Caco-2 (cell line): ENCODE results near the gene MAMDC4. TPM values are rescaled to one million over a fixed set of nuclear protein-coding genes. Genes with fewer than 3 reads are reported as not detected.

Experiments used
- BruUV-seq: library from RNA; stranded (reverse); fragments of 400-500 nt; replicated peaks from 2 replicates; lab custom pipeline; 2021; lab: Mats Ljungman, UMichigan
- CTCF ChIA-PET: fragments of 300-600 bp; sonication (Branson Sonifier 250); formaldehyde crosslinking; loops from one replicate; lab custom pipeline; 2022; ENCODE audit warnings: antibody characterized with exemption; lab: Charles Lee
- POLR2A ChIA-PET: fragments of 300-600 bp; sonication (Branson Sonifier 250); formaldehyde crosslinking; loops from one replicate; lab custom pipeline; 2022; ENCODE audit warnings: antibody characterized with exemption; lab: Charles Lee
- DNase-seq, 2 experiments: peaks; one replicate each; pipeline versions ENCODE4 v3.0.0 to v3.0.0-alpha.2; 2020 to 2022
- H3K27me3 ChIP-seq: replicated peaks from 2 replicates; pipeline ENCODE4 v1.6.0; 2011; ENCODE audit warnings: low read length; ENCODE audit not compliant: control insufficient read depth, insufficient read depth
- H3K36me3 ChIP-seq: 2 replicates; pipeline ENCODE4 v1.5.1; 2011; ENCODE audit warnings: low read length; ENCODE audit not compliant: control insufficient read depth, insufficient read depth
- H3K4me1 ChIP-seq: fragments of 250-450 bp; sonication (Bioruptor Pico); 2 replicates; pipeline ENCODE4 v1.5.1; 2020; ENCODE audit warnings: mild to moderate bottlenecking
- H3K4me3 ChIP-seq: 2 replicates; pipeline ENCODE4 v1.5.1; 2011; ENCODE audit warnings: low read depth, mild to moderate bottlenecking, control low read depth, low read length
- H3K9me3 ChIP-seq: fragments of 250-450 bp; sonication (Bioruptor Pico); 2 replicates; pipeline ENCODE4 v1.5.1; 2020; ENCODE audit warnings: mild to moderate bottlenecking, moderate library complexity
- H3K27ac Mint-ChIP-seq: one replicate; pipeline ENCODE4 v1.8.0; 2022; ENCODE audit warnings: mixed read lengths; ENCODE audit not compliant: unreplicated experiment
- H3K27me3 Mint-ChIP-seq: one replicate; pipeline ENCODE4 v1.8.0; 2022; ENCODE audit warnings: mixed read lengths; ENCODE audit not compliant: insufficient read depth, unreplicated experiment
- H3K36me3 Mint-ChIP-seq: one replicate; pipeline ENCODE4 v1.8.0; 2022; ENCODE audit warnings: mild to moderate bottlenecking, mixed read lengths; ENCODE audit not compliant: insufficient read depth, unreplicated experiment
- H3K4me1 Mint-ChIP-seq: one replicate; pipeline ENCODE4 v1.8.0; 2022; ENCODE audit warnings: low read depth, mixed read lengths; ENCODE audit not compliant: unreplicated experiment
- H3K4me3 Mint-ChIP-seq: one replicate; pipeline ENCODE4 v1.8.0; 2022; ENCODE audit warnings: mild to moderate bottlenecking, moderate library complexity, mixed read lengths; ENCODE audit not compliant: unreplicated experiment
- H3K9me3 Mint-ChIP-seq: one replicate; pipeline ENCODE4 v1.8.0; 2022; ENCODE audit warnings: mixed read lengths; ENCODE audit not compliant: unreplicated experiment
- CTCF ChIP-seq, 2 experiments: fragments of 200-600 bp in 1 of 2; IDR thresholded peaks; 1 replicate in 1 of 2; 2 replicates in 1 of 2; pipeline versions ENCODE4 v1.5.1 to v1.8.0; 2011 to 2022; ENCODE audit warnings: antibody characterized with exemption in 1 of 2, control low read depth in 1 of 2, inconsistent platforms in 1 of 2, low read depth in 1 of 2, low read length in 1 of 2, mild to moderate bottlenecking in 1 of 2, moderate library complexity in 1 of 2; ENCODE audit not compliant: insufficient read depth in 1 of 2, severe bottlenecking in 1 of 2, unreplicated experiment in 1 of 2
- intact Hi-C: fragments of 100-400 bp; cut with micrococcal nuclease; formaldehyde crosslinking; loops from one replicate; pipeline ENCODE4 v1.10.0; 2022; ENCODE audit not compliant: unreplicated experiment
- total RNA-seq: library from RNA; stranded (reverse); gene quantifications from 2 replicates; pipeline ENCODE4 v1.2.3, GENCODE V29; 2022

Gene MAMDC4
- total RNA-seq, 1 experiment from 2014 or later = 8.8 TPM

GRCh38 chr9:136875155-136875554 lies 23.0 kb downstream of the MAMDC4 start:
- CTCF ChIA-PET = interaction anchor here (0.7 kb wide), 1 partner anchor 33 kb away, joined by 3 read pairs; no protein-coding TSS in a partner anchor

GRCh38 chr9:136876476-136876875 lies 24.3 kb downstream of the MAMDC4 start:
- no peak overlapping the region for H3K27ac Mint-ChIP-seq
- CTCF ChIA-PET = interaction anchor here (0.6 kb wide), 1 partner anchor 28 kb away, joined by 3 read pairs; no protein-coding TSS in a partner anchor
- H3K4me3 Mint-ChIP-seq = no peak overlapping the region

More at GRCh38 chr9:136875155-136875554, 23.0 kb downstream of the MAMDC4 start:
- Mint-ChIP-seq H3K4me3 (no peak overlapping the region), H3K9me3 (peaks cover 30% of the 10 kb centered on the region), H3K4me1 (no peaks in the 10 kb centered on the region), H3K36me3 (peaks cover 9% of the 10 kb centered on the region), H3K27me3 (no peaks in the 10 kb centered on the region), H3K27ac (no peak overlapping the region)
- no TSS peak for BruUV-seq
- H3K27me3 ChIP-seq = no peaks in the 10 kb centered on the region
- intact Hi-C loops = no loop called here
- H3K4me1 ChIP-seq = no peaks in the 10 kb centered on the region
- no peak for DNase-seq
- POLR2A ChIA-PET = no interaction called here
- no peak overlapping the region for H3K4me3 ChIP-seq
- no peaks in the 10 kb centered on the region for H3K36me3 ChIP-seq
- no peak for TF ChIP-seq CTCF (IDR thresholded peaks at IDR 0.05; ENCODE audit: insufficient read depth in 1 of 2, low read depth in 1 of 2, low read length in 1 of 2, severe bottlenecking in 1 of 2, unreplicated experiment in 1 of 2)
- peaks cover 29% of the 10 kb centered on the region for H3K9me3 ChIP-seq

GRCh38 chr9:136880651-136881050 lies 28.5 kb downstream of the MAMDC4 start:
- H3K36me3 Mint-ChIP-seq = peaks cover 9% of the 10 kb centered on the region
- H3K4me3 Mint-ChIP-seq = no peak overlapping the region
- H3K9me3 ChIP-seq = no peaks in the 10 kb centered on the region
- H3K4me3 ChIP-seq = no peak overlapping the region
- H3K4me1 ChIP-seq = peaks cover 24% of the 10 kb centered on the region
- BruUV-seq = no TSS peak
- no peak for TF ChIP-seq CTCF (IDR thresholded peaks at IDR 0.05; ENCODE audit: insufficient read depth in 1 of 2, low read depth in 1 of 2, low read length in 1 of 2, severe bottlenecking in 1 of 2, unreplicated experiment in 1 of 2)
- H3K9me3 Mint-ChIP-seq = peaks cover 13% of the 10 kb centered on the region
- no peaks in the 10 kb centered on the region for H3K36me3 ChIP-seq
- no peaks in the 10 kb centered on the region for H3K27me3 ChIP-seq
- DNase-seq = no peak
- H3K27ac Mint-ChIP-seq = no peak overlapping the region
- ChIA-PET POLR2A (no interaction called here), CTCF (interaction anchor here (2.0 kb wide), 1 partner anchor 166 kb away, joined by 4 read pairs; the partner anchor contains the start of gene NPDC1)
- intact Hi-C loops = no loop called here
- H3K4me1 Mint-ChIP-seq = no peaks in the 10 kb centered on the region
- no peaks in the 10 kb centered on the region for H3K27me3 Mint-ChIP-seq

More at GRCh38 chr9:136876476-136876875, 24.3 kb downstream of the MAMDC4 start:
- Histone ChIP-seq H3K9me3 (peaks cover 18% of the 10 kb centered on the region), H3K27me3 (no peaks in the 10 kb centered on the region), H3K4me3 (no peak overlapping the region), H3K4me1 (peaks cover 2% of the 10 kb centered on the region), H3K36me3 (no peaks in the 10 kb centered on the region)
- intact Hi-C loops = no loop called here
- Mint-ChIP-seq H3K36me3 (peaks cover 9% of the 10 kb centered on the region), H3K9me3 (peaks cover 30% of the 10 kb centered on the region), H3K4me1 (no peaks in the 10 kb centered on the region), H3K27me3 (no peaks in the 10 kb centered on the region)
- no peak for DNase-seq
- BruUV-seq = no TSS peak
- TF ChIP-seq CTCF (IDR thresholded peaks at IDR 0.05; ENCODE audit: insufficient read depth in 1 of 2, low read depth in 1 of 2, low read length in 1 of 2, severe bottlenecking in 1 of 2, unreplicated experiment in 1 of 2) = no peak
- POLR2A ChIA-PET = no interaction called here
